HFF-Myc (cell line): ENCODE data around the gene KLF1.
"Not testable (repeated sequence)": the region's sequence is repeated elsewhere in the genome, so short reads cannot be mapped to it uniquely, and the experiment has no call there.

Experiments
- DNase-seq: peaks from one replicate; pipeline ENCODE4 v3.0.0-alpha.2; 2011; ENCODE audit warnings: low read depth; ENCODE audit errors: extremely low read depth
- H3K4me3 ChIP-seq: replicated peaks from 2 replicates; pipeline ENCODE4 v1.5.1; 2011; ENCODE audit warnings: low read depth, mild to moderate bottlenecking, control low read depth, low read length
- CTCF ChIP-seq: IDR thresholded peaks from 2 replicates; pipeline ENCODE4 v1.5.1; 2012; ENCODE audit warnings: mild to moderate bottlenecking, low read depth, low read length, control low read depth; ENCODE audit errors: missing control alignments

The KLF1 gene

GRCh38 chr19:12890787-12891552 is 4.0 kb upstream of the KLF1 start, which contains the start of gene GCDH:
GCDH (plus strand) TSS chr19:12891160; CDS start chr19:12891305, 145 bp downstream.
- peak within 1 kb of the TSS; percentile 78 for H3K4me3 ChIP-seq
- DNase-seq = peak; percentile 92
- TF ChIP-seq CTCF = no peak

GRCh38 chr19:12890299-12890786 is 3.3 kb upstream of the KLF1 start:
- peak overlapping the region; percentile 78 for H3K4me3 ChIP-seq

GRCh38 chr19:12888006-12888603 is 1.1 kb upstream of the KLF1 start:
- no peak for TF ChIP-seq CTCF
- no peak overlapping the region for H3K4me3 ChIP-seq
- DNase-seq = no peak

More at GRCh38 chr19:12890299-12890786, 3.3 kb upstream of the KLF1 start:
- DNase-seq = not testable (repeated sequence)

- H3K4me3 ChIP-seq = no peak overlapping the region
- no peak for TF ChIP-seq CTCF
These were observed 391 bp downstream of the KLF1 start for GRCh38 chr19:12886651-12886968.

GRCh38 chr19:12885749-12886650 is 1.0 kb downstream of the KLF1 start:
- TF ChIP-seq CTCF = no peak
- DNase-seq = no peak
- peak overlapping the region; percentile 17 for H3K4me3 ChIP-seq

More at GRCh38 chr19:12886651-12886968, 391 bp downstream of the KLF1 start:
- no peak for DNase-seq

GRCh38 chr19:12884926-12885748 is 1.9 kb downstream of the KLF1 start:
- H3K4me3 ChIP-seq = peak overlapping the region; percentile 17
- no peak for DNase-seq
- peak; percentile 66 for TF ChIP-seq CTCF
